NCI-H2029 (cell line): ENCODE results near the gene UNC93A.
"Not testable (repeated sequence)": the region's sequence is repeated elsewhere in the genome, so short reads cannot be mapped to it uniquely, and the experiment has no call there.

Experiments used
- DNase-seq: peaks from one replicate; lab custom pipeline; 2025; lab: John Stamatoyannopoulos, UW

Gene UNC93A

DNA sequence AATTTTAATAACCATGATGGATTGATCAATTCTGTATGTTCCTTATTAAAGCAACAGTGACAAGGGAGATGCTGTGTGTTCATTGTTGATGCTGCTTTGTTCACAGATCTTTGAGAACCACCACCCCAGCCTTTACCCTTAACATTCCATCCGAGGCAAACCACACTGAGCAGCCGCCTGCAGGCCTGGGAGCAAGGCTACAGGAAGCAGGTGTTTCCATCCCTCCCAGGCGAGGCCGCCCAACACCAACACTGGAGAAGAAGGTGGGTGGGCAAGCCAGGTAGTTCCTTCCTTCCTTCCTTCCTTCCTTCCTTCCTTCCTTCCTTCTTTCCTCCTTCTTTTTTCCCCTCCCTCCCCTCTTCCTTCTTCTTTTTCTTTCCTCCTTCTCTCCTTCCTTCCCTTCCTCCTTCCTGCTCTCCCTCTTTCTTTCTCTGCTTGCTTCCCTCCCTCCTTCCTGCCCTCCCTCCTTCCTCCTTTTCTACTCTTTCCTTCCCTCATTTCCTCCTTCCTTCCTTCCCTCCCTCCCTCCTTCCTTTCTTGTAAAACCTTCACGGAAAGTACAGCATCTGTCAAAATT, 47.5 kb downstream of the UNC93A start:
- DNase-seq: no peak

DNA sequence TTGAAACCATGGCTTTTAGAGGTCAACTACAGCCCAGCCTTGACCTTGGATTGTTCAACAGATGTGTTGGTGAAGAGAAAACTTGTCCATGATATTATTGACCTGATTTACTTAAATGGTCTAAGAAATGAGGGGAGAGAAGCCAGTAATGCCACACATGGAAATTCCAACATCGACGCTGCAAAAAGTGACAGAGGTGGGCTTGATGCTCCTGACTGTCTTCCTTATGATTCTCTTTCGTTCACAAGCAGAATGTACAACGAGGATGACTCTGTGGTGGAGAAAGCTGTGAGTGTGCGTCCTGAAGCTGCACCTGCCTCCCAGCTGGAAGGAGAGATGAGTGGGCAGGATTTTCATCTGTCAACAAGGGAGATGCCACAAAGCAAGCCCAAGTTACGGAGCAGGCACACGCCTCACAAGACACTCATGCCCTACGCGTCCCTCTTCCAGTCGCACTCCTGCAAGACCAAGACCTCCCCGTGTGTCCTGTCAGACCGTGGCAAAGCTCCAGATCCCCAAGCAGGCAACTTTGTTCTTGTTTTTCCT, 50.0 kb downstream of the UNC93A start:
- DNase-seq: peak; percentile 27

DNA sequence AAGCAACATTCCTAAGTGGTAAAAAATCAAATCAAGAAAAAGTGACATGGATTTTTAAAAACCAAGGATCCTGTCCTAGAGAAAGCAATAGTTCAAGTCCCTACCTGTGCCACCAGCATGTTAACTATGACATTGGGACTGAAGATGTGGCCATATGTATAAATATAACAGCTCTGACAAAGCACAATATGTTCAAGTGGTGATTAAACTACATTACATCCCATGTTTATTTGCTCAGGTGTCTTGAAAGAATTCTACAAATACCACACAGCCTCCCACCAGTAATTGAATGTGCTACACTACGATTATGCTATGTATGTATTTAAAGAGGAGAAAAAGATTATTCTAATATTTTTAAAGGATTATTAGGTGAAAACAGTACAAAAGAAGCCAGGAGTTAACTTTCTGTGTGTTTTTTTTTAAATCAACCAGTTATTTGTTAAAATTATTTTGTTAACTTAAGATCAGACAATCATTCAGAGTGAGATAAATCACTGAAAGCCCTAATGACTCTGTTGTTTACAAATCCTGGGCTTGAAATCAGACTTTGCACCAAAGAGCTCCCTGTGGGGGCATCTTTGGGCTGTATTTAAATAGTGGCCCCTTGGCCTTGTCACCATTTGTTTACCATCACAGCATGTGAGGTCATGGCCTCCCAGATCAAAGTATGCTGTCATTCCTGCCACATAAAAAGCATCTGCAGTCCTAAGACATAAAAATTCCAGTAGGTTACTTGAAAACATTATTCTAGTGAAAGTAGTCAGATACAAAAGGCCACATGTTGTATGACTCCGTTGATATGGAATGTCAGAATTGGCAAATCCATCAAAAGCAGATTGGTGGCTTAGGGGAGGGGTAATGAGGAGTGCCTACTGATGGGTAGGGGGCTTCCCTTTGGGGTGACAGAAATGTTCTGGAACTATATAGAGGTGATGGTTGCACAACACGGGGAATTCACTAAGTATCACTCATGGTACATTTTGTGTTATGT, 50.8 kb downstream of the UNC93A start:
- DNase-seq: peak; percentile 78

DNA sequence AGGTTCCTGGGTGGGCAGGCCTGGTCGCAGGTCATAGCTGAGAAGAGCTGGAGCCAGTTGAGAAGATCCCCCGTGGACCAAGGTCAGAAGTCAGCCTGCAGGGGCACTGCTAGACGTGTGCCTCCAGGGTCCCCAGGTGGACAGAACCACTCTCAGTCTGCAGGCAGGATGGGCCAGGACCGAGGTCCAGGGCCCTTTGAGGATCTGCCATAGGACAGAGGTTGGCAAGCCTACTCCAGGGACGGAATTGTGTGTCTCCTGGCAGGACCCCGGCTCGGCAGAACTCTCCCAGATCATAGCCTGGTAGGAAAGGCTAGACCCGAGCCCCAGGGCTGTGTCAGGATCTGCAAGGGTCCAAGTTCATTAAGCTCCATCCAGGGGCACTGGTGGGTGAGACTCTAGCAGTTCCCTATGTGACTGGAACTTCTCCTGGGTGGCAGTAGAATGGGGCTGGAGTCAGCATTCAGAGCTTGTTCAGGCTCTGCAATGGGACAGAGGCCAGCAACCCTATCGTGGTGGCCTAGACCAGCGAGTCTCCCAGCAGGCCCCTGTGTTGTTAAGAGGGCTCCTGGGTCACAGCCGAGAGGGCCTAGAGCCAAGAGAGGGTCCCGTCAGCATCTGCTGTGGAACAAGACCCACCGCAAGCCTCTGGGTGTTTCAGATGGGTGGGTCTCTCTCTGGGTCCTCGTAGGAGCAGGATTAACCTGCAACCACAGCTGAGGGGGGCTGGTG, 51.9 kb downstream of the UNC93A start:
- no peak for DNase-seq

DNA sequence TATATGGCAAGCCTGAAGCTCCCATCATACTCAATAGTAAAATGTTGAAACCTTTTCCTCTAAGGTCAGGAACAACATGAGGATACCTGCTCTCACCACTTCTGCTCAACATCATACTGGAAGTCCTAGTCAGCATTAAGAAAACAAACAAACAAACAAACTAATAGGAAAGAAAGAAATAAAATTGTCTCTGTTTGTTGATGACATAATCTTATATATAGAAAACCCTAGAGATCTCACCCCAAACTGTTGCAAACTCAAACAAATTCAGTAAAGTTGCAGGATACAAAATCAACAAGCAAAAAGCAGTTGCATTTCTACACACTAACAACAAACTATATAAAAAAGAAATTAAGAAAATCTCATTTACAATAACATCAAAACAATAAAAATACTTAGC, 54.2 kb downstream of the UNC93A start:
- DNase-seq: no peak

DNA sequence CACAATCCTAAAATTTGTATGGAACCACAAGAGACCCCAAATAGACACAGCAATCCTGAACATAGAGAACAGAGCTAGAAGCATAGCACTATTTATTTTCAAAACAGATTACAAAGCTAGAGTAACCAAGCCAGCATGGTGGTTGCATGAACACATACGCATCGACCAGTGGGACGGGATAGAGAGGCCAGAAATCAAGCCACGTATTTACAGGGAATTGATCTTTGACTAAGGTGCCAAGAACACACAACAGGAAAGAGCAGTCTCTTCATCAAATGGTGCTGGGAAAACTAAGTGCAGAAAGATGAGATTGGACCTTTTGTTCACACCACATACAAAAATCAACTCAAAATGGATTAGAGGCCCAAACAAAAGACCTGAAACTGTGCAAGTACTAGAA, 54.8 kb downstream of the UNC93A start:
- no peak for DNase-seq

DNA sequence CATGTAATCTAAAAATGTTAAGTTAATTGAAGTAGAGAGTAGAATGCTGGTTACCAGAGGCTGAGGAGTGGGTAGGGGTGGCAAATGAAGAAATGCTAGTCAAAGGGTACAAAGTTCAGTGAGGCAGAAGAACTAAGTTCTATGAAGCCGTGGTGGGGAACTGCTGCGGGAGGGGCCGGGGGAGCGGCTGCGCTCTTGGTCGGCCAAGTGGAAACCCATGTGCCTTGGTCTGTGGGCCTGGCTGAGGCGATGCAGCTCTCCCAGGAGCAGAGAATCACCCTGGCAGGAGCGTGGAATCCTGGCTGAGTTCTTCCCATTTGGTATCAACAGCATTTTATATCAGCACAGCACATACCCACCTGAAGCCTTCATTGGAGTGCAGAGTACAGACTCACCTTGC, 56.1 kb downstream of the UNC93A start:
- no peak for DNase-seq

DNA sequence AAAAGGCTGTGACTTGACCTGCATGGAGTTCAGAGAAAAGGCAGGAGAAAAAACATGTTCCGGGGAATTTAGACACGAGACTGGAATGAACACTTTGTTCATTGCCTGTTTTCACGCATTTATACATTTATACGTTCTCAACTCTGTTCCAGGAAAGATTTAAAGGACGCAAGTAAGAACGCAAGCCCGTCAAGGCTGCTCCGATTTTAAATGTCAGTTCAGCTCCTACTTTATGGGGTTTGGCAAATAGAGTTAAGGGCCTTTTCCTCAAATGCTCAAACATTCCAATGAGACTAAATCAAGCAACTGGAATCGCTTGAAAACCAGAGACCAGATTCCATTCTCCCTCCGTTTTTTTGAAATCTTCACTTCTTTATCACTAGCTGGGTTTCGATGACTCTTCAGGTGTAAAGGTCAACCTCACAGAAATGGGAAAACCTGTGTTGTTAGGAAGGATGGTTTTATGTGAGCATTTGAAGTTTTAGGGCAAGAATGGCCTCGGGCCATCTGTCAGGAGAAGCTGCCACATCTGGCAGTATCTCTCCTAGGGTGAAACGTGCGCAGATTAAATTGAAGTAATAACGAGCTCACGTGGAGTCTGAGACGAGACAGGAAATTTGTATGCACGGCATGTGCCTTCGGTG, 58.6 kb downstream of the UNC93A start:
- no peak for DNase-seq

DNA sequence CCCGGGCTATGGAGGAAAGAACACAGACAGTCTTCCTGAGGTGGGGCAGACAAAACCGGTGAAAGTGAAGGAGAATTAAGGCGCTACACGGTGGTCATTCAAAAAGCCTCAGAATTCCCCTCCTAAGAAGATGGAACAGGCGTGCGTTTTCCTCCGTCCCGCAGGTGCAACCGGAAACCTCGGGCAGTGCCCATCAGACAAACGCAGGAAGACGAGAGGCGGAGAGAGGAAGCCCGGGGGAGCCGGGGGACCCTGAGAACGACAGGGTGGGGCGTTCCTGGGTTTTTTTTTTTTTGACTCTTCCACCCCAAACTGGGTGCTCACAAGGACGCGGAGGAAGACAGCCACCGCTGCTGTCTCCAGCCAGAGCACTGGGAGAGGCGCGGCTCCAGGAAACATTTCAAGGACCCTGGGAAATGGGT, 59.2 kb downstream of the UNC93A start:
- DNase-seq: no peak

DNA sequence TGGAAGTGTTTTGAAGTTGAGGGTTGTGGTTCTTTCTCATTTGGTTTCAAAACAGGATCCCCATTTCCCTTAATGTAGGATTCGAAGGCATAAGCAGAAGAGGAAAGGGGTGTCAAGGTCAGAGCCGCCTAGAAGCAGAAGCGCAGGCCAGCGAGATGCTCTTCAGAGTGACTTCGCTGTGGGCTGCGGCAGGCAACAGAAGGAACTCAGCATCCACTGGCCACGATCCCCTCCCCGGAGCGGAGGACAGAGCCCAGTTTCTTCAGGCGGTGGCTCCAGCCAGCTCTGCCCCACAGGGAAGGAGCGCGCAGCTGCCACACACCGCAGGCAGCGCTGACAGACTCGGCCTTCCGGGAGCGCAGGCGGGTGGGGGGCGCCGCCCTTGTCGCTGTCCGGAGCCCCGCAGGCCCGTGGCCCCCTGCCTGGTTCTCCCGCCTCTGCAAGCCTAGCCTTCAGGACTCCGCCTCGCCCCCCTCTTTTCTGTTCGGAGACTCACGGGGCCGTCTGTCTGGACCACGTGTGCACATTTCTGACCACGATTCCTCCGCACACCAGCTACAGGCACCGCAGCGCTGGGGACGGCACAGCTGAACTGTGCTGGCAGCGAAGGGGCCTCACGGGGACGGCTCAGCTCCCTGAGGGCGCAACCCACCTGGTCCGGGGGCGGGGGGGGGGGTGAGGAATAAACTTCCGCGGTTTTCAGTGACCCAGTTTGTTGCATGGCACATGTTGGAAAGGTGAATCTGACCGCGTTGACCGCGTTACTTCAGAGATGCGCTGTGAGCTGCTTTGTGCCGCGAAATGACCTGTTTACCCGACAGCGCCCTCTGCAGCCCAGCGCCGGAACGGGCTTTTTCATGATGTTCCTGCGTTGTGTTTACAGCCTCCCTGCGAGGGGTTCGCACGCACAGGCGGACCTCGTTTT, 59.9 kb downstream of the UNC93A start:
- peak; percentile 48 for DNase-seq

DNA sequence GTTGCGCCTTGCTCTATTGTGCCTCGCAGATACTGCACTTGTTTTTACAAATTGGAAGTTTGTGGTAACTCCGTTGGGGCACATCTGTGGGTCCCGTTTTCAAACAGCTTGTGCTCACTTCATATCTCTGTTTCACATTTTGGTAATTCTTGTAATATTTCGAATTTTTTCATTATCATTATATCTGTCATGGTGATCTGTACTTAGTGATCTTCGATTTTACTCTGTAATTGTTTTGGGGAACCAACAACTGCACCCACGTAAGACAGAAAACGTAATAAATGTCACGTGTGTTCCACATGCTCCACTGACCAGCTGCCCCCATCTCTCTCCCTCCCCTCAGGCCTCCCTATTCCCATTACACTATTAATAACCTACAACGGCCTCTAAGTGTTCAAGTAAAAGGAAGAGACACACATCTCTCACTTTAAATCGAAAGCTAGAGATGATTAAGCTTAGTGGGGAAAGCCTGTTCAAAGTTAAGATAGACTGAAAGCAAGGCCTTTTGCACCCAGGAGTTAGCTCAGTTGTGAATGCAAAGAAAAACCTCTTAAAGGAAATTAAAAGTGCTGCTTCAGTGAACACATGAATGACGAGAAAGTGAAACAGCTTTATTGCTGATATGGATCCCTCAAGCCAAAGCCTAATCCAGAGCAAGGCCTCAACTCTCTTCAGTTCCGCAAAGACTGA, 60.7 kb downstream of the UNC93A start:
- DNase-seq: no peak

DNA sequence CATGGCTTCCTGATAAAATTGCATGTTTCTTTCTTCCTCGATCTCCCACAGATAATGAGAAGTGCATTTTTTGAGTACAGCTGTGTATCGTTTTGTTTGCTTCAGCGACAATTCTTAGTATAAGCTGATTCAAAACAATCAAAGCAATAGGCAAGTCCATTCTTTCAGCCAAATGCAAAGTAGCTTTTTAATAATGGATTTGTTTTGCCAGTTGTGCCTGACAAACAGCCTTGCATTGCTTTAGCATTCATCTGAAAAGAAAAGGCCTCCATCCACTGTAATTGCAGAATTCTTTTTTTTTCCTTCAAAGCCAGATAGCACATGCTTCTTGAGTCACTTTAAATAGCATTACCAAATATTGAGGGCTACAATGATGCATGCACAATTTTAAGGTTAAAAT, 65.8 kb downstream of the UNC93A start:
- DNase-seq: no peak

DNA sequence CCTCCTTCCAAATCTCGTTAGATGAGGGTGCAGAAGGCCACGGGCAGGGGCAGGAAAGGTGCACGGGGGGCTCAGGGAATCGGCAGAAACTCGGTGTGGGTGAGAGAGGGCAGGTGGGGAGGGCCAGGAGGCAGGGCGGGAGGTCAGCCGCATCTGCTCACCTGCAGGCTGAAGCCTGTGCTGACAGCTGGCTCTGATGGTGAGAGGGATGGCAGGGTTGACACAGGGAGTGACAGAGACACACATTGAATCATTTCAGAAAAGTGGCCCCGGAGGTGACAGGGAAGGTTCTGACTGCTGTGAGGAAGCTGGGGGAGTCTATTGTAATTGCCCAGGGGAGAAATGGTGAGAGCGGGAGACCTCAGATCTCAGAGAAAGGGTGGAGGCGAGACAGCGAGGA, 67.3 kb downstream of the UNC93A start:
- DNase-seq: not testable (repeated sequence)

DNA sequence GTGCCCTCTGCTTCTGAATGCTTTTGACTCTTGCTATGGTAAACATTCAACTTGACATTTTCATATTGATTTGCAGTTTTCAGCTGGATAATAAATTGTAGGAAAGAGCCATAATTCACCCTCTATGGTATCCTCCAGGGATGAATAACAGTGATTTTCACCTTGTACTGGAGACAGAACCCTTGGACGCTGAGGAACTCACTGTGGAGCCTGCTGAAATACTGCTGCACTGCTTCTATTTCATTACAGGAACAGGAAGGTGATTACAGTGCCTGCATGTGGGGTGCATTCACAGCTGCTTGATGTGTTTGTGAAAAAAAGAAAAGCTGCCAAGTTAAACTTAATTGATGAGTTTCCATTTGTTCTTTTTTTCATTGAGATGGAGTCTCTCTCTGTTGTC, 70.1 kb downstream of the UNC93A start:
- DNase-seq: not testable (repeated sequence)
